Small intestine (tissue), 7 donors: ENCODE results near the gene CAPZB. TPM values are rescaled to one million over a fixed set of nuclear protein-coding genes. Genes with fewer than 3 reads are reported as not detected.

ENCODE experiments used
- DNase-seq, 2 donors: peaks; one replicate each; pipeline versions ENCODE4 v3.0.0 to v3.0.0-alpha.2; 2013
- FAIRE-seq: peaks from 2 replicates; lab custom pipeline; 2012; peaks lifted over from hg19 to GRCh38; lab: Jason Lieb, UNC
- H3K27ac ChIP-seq, 3 donors: one replicate each; pipeline ENCODE4 v1.5.1; 2013; ENCODE audit warnings: low read length in 2 of 3, mild to moderate bottlenecking in 2 of 3, control low read depth in 1 of 3, inconsistent platforms in 1 of 3, low read depth in 1 of 3, moderate library complexity in 1 of 3
- H3K27me3 ChIP-seq, 3 donors: one replicate each; pipeline ENCODE4 v1.6.1; 2013; ENCODE audit warnings: low read length in 3 of 3, inconsistent platforms in 1 of 3; ENCODE audit not compliant: control insufficient read depth in 3 of 3, insufficient read depth in 3 of 3
- H3K36me3 ChIP-seq, 3 donors: one replicate each; pipeline ENCODE4 v1.6.1; 2013; ENCODE audit warnings: low read length in 3 of 3, inconsistent platforms in 1 of 3, low read depth in 1 of 3, mild to moderate bottlenecking in 1 of 3, moderate library complexity in 1 of 3; ENCODE audit not compliant: control insufficient read depth in 3 of 3, insufficient read depth in 2 of 3
- H3K4me1 ChIP-seq, 3 donors: one replicate each; pipeline ENCODE4 v1.6.1; 2013; ENCODE audit warnings: low read length in 2 of 3, inconsistent platforms in 1 of 3, low read depth in 1 of 3, mild to moderate bottlenecking in 1 of 3, moderate library complexity in 1 of 3; ENCODE audit not compliant: control insufficient read depth in 3 of 3, insufficient read depth in 2 of 3
- H3K4me3 ChIP-seq, 3 donors: one replicate each; pipeline ENCODE4 v1.5.1; 2013; ENCODE audit warnings: low read length in 3 of 3, control low read depth in 1 of 3, inconsistent platforms in 1 of 3, low read depth in 1 of 3, mild to moderate bottlenecking in 1 of 3, moderate library complexity in 1 of 3
- H3K9me3 ChIP-seq, 2 donors: one replicate each; pipeline ENCODE4 v1.6.1; 2013; ENCODE audit warnings: low read depth in 1 of 2, low read length in 1 of 2; ENCODE audit not compliant: control insufficient read depth in 2 of 2, insufficient read depth in 1 of 2
- WGBS, 3 donors: extraction: QIAGEN DNeasy Blood & Tissue Kit; methylation state at CpG; one replicate each; pipeline ENCODE4 v1.1.7; 2013; 5-methylcytosine and 5-hydroxymethylcytosine counted together
- polyA plus RNA-seq, 4 donors: library from polyadenylated mRNA; stranded (reverse) in 3 of 4; unstranded in 1 of 4; fragments of 200-250 nt in 3 of 4; fragments of 120-200 nt in 1 of 4; gene quantifications; one replicate each; pipeline versions ENCODE4 v1.2.1 to v1.2.3, GENCODE V29; 2013
- donor health status: healthy with polysubstance abuse.
- donor health status: control.
- donor health status: control.
- donor health status: Bipolar disorder and iron deficiency.
- donor health status: healthy.

Gene CAPZB
- polyA plus RNA-seq, 4 donors = 245 to 292 (median 276) TPM

DNA sequence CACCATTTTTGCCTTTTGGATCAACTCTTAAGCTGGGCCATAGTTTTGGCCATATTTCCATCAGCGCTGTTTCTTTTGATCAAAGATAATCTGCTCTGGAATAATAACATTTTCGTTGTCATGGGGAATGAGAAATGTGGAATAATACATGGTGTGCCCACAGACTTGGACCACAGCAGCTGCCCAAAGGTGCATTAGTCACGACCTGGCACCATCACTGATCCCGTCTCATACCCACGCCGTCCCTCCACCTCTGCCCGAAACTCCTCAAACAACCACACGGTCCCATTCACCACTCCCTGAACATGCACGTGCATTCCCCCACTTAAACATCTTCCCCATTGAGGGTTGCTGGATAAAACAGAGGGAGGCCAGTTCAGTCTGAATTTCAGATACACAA lies 96.4 kb downstream of the CAPZB start:
- Histone ChIP-seq H3K4me1 (peaks cover 17 to 49% (median 27%) of the 10 kb centered on the region in 3 donors), H3K4me3 (no peak overlapping the region), H3K27ac (no peak overlapping the region), H3K27me3 (no peaks in the 10 kb centered on the region), H3K9me3 (no peaks in the 10 kb centered on the region), H3K36me3 (peaks cover 0 to 31% (median 0%) of the 10 kb centered on the region in 3 donors)
- WGBS, 3 donors = 90 to 96% (median 94%) methylated on average over 9 of the region's 9 CpGs
- DNase-seq (no peak), FAIRE-seq (no peak)

DNA sequence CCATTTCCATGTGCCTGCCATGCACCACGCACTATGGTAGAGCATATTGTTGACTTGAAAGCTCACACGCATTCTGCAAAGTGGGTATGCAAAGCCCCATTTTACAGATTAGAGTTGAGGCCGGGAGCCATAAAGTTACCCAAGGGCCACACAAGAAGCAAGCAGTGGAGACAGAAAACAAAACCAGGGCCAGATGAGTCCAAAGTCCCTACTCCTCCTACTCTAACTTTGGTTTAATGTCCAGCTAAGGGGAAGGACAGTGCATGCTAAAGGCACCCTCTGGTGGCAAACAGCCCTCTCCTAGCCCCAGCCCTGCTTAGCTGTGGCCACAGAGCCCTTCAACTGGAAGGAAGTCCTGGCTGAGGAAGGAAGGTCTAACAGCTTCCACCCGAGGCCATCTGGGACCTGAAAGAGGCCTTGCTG lies 98.3 kb downstream of the CAPZB start:
- H3K4me1 ChIP-seq = peaks cover 17 to 51% (median 27%) of the 10 kb centered on the region in 3 donors
- H3K9me3 ChIP-seq = no peaks in the 10 kb centered on the region
- no peaks in the 10 kb centered on the region for H3K27me3 ChIP-seq
- no peak overlapping the region for H3K4me3 ChIP-seq
- peaks cover under 1 to 37% (median 2%) of the 10 kb centered on the region in 3 donors for H3K36me3 ChIP-seq
- peak; percentile 64 to 92 for DNase-seq
- WGBS, 3 donors = 75 to 83% (median 77%) methylated on average over 4 of the region's 4 CpGs
- H3K27ac ChIP-seq = peak overlapping the region; percentile 42 to 97 (median 91)
- no peak for FAIRE-seq

DNA sequence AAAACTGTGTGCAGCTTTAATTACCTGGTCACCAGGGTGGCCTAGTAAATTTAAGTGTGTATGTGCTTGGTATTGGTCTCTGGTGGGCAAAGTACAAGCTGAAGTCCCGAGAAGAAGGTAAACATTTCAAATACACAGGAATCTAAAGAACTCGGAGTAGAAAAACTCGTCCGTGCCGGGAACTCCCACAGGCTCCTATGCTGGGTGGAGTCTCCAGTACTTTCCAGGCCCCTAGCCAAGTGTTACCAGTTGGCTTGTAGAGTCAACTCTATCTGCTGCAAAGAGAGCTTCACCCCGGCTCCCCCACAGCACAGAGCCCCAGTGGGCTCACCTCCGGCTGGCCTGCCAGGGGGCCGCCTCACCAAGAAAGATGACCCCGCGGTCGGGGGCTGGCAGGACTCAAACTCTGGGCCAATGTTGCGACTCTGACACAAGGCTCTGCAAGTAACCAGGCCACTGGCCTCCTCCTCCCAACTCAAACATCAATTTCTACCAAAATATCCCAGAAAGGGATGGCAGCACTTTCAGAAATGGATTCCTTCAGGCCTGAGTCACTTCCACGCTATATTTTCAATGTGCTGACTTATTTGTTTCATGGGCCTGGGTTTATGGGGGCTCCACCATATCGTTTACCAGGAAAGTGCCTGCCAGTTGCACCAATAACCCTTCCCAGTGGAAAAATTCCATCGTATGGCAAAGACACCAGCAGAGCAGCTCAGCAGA lies 99.3 kb downstream of the CAPZB start:
- Histone ChIP-seq H3K4me3 (no peak overlapping the region), H3K27ac (peak overlapping the region; percentile 89 to 97 (median 91)), H3K4me1 (peaks cover 17 to 47% (median 27%) of the 10 kb centered on the region in 3 donors), H3K9me3 (no peaks in the 10 kb centered on the region), H3K36me3 (peaks cover 2 to 45% (median 6%) of the 10 kb centered on the region in 3 donors), H3K27me3 (no peaks in the 10 kb centered on the region)
- 45 to 62% (median 49%) methylated on average over 15 of the region's 15 CpGs for WGBS, 3 donors
- DNase-seq (peak; percentile 79 to 85), FAIRE-seq (no peak)

DNA sequence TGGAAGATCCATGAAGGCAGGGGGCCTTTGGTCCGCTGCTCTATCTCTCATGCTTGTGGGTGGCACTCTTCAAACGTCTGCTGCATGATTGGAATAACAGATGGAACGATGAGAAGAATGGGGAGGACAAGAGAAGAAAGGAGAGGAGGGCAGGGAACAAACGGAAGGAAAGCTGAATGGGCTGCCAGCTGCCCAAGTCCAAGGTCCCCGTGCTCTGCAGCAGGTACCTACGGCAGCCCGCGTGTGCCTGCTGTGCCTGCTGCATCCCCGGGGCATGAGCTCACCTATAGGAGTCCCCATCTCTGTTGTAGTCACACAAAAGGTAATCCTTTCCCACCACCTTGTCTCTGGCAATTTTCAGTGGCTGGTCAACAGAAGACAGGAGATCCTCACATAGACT lies 100.1 kb downstream of the CAPZB start:
- DNase-seq (peak; percentile 67 to 88), FAIRE-seq (no peak)
- Histone ChIP-seq H3K27ac (peak overlapping the region; percentile 89 to 97 (median 91)), H3K9me3 (no peaks in the 10 kb centered on the region), H3K36me3 (peaks cover 2 to 44% (median 6%) of the 10 kb centered on the region in 3 donors), H3K4me3 (no peak overlapping the region), H3K27me3 (no peaks in the 10 kb centered on the region), H3K4me1 (peaks cover 17 to 41% (median 27%) of the 10 kb centered on the region in 3 donors)
- WGBS, 3 donors = 16 to 60% (median 43%) methylated on average over 9 of the region's 9 CpGs

DNA sequence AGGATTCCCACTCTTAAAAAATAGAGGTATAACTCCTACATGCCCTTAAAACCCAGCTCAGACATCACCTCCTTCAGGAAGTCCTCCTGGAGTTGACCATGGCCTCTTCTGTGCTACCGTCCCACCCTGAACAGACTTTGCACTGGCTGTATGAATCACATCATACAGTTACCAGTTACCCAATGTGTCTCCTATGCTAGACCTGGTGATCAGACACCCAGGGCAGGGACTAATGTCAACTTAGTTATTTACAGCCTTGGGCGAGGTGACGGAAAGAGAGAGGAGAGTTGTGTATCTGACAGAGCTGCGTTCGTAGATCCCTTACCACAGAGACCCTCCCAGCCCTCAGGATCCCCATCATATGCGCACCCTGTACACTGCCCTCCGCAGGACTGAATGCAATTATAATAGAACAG lies 100.6 kb downstream of the CAPZB start:
- FAIRE-seq (no peak), DNase-seq (peak; percentile 90 to 99)
- Histone ChIP-seq H3K27ac (peak overlapping the region; percentile 89 to 97 (median 91)), H3K4me3 (no peak overlapping the region), H3K36me3 (peaks cover 2 to 46% (median 6%) of the 10 kb centered on the region in 3 donors), H3K27me3 (no peaks in the 10 kb centered on the region), H3K4me1 (peaks cover 17 to 41% (median 24%) of the 10 kb centered on the region in 3 donors), H3K9me3 (no peaks in the 10 kb centered on the region)
- 26 to 75% (median 38%) methylated on average over 7 of the region's 7 CpGs for WGBS, 3 donors

DNA sequence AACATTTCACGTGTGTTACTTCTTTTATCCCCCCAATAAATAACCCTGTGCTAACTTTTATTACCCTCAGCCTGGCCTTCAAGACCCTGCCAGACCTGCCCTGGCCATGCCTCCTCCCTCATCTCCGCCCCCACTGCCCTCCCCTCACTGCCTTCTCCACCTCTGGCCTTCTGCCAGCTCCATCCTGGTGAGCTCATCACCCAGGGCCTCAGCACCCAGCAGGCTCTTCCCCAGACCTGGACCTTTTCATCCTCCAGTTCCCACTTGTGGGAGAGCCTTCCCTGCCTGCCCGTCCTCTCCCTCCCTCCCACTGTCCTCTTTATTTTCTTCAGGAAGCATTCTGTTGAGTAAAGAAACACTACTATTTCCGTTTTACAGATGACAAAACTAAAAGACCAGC lies 101.2 kb downstream of the CAPZB start:
- peak overlapping the region; percentile 59 to 97 (median 89) for H3K27ac ChIP-seq
- FAIRE-seq = no peak
- peak; percentile 77 to 85 for DNase-seq

DNA sequence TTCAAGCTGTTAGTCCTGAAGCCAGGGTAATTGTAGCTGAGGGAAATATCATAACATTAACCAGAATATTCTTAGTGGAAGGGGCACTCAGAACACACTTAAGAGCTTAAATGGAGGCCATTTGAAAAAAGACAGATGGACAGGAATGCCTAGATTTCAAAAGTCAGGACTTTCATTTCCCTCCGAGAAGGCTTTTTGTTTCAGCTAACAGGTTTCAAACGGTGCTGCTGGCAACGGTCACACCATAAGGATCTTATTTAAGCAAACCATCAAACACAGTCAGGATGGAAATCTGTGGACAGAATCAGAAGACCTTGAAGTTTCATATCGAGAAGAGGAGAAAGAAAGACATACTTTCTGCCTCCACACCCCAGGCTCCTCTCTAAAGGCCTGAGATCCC lies 103.1 kb downstream of the CAPZB start:
- H3K27ac ChIP-seq = no peak overlapping the region
- no peak overlapping the region for H3K4me3 ChIP-seq
- peaks cover 14 to 52% (median 23%) of the 10 kb centered on the region in 3 donors for H3K4me1 ChIP-seq
- H3K9me3 ChIP-seq = no peaks in the 10 kb centered on the region
- peaks cover 2 to 61% (median 11%) of the 10 kb centered on the region in 3 donors for H3K36me3 ChIP-seq
- DNase-seq (no peak), FAIRE-seq (no peak)
- 67 to 79% (median 70%) methylated on average over 4 of the region's 4 CpGs for WGBS, 3 donors
- no peaks in the 10 kb centered on the region for H3K27me3 ChIP-seq

More for the DNA sequence above, 101.2 kb downstream of the CAPZB start:
- H3K4me3 ChIP-seq = no peak overlapping the region
- 34 to 68% (median 49%) methylated on average over 4 of the region's 4 CpGs for WGBS, 3 donors
- H3K27me3 ChIP-seq = no peaks in the 10 kb centered on the region
- H3K36me3 ChIP-seq = peaks cover 2 to 48% (median 6%) of the 10 kb centered on the region in 3 donors
- peaks cover 17 to 41% (median 24%) of the 10 kb centered on the region in 3 donors for H3K4me1 ChIP-seq
- H3K9me3 ChIP-seq = no peaks in the 10 kb centered on the region

DNA sequence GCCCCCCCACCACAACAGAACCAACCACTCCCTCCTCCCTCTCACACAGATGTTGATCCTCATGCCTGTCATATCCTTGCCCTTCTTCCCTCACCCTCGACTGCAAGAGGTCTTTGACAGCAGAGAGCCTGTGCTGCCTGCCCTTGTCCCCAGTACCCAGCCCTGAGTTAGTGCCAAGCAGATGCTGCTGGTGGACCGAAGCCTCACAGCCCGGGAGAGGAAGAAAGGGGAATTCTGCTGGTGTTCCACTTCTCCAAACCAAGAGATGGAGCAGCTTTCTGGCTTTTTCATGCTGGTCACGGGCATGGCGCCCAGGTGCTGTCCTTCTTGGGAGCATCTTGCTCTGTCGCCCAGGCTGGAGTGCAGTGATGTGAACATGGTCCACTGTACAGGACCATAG lies 104.1 kb downstream of the CAPZB start:
- Histone ChIP-seq H3K4me3 (no peak overlapping the region), H3K4me1 (peaks cover 10 to 51% (median 17%) of the 10 kb centered on the region in 3 donors), H3K27me3 (no peaks in the 10 kb centered on the region), H3K36me3 (peaks cover 2 to 65% (median 16%) of the 10 kb centered on the region in 3 donors), H3K27ac (no peak overlapping the region), H3K9me3 (peaks cover 0 to 4% of the 10 kb centered on the region in 2 donors)
- DNase-seq (no peak), FAIRE-seq (no peak)
- WGBS, 3 donors = 74 to 84% (median 80%) methylated on average over 6 of the region's 6 CpGs
